ENCODE data around the gene USH1C. TPM values are rescaled to one million over a fixed set of nuclear protein-coding genes. Genes with fewer than 3 reads are reported as not detected.

The USH1C gene
- total RNA-seq, 2 experiments from 2014 or later, result not detected

GRCh38 chr11:17553249-17553546, 9.0 kb upstream of the USH1C start:
- no peak for DNase-seq
- intact Hi-C loops (cut with DNase I, micrococcal nuclease), result no loop called here
- Mint-ChIP-seq H3K27ac (no peak overlapping the region), H3K4me1 (peaks cover 3% of the 10 kb centered on the region), H3K9me3 (ENCODE audit: low read depth) (no peaks in the 10 kb centered on the region), H3K27me3 (peaks cover 6% of the 10 kb centered on the region), H3K36me3 (ENCODE audit: low read depth) (no peaks in the 10 kb centered on the region), H3K4me3 (no peak overlapping the region)
- CTCF ChIA-PET, result interaction anchor here (0.5 to 1.4 kb wide), 2 partner anchors 25 to 1139 kb away, joined by 3 read pairs; no protein-coding TSS in a partner anchor
- POLR2A ChIA-PET, result no interaction called here
- ATAC-seq, result no peak

- ATAC-seq (no peak), DNase-seq (no peak)
- Mint-ChIP-seq H3K4me1 (peaks cover 3% of the 10 kb centered on the region), H3K36me3 (ENCODE audit: low read depth) (no peaks in the 10 kb centered on the region), H3K4me3 (no peak overlapping the region), H3K27ac (no peak overlapping the region), H3K9me3 (ENCODE audit: low read depth) (no peaks in the 10 kb centered on the region), H3K27me3 (peaks cover 7% of the 10 kb centered on the region)
- ChIA-PET CTCF (interaction anchor here (0.5 to 1.4 kb wide), 2 partner anchors 25 to 1139 kb away, joined by 3 read pairs; no protein-coding TSS in a partner anchor), POLR2A (no interaction called here)
- intact Hi-C loops (cut with DNase I, micrococcal nuclease), result no loop called here
Observed at GRCh38 chr11:17552392-17553248, 8.4 kb upstream of the USH1C start.

GRCh38 chr11:17552041-17552355, 7.8 kb upstream of the USH1C start:
- ChIA-PET POLR2A (no interaction called here), CTCF (interaction anchor here (1.2 kb wide), 1 partner anchor 31 kb away, joined by 3 read pairs; no protein-coding TSS in a partner anchor)
- H3K27ac Mint-ChIP-seq, result no peak overlapping the region
- H3K9me3 Mint-ChIP-seq (ENCODE audit: low read depth), result no peaks in the 10 kb centered on the region
- H3K27me3 Mint-ChIP-seq, result peaks cover 11% of the 10 kb centered on the region
- peaks cover 3% of the 10 kb centered on the region for H3K4me1 Mint-ChIP-seq
- no peak for ATAC-seq
- intact Hi-C loops (cut with DNase I, micrococcal nuclease), result no loop called here
- no peak overlapping the region for H3K4me3 Mint-ChIP-seq
- H3K36me3 Mint-ChIP-seq (ENCODE audit: low read depth), result no peaks in the 10 kb centered on the region
- DNase-seq, result no peak

- H3K9me3 Mint-ChIP-seq (ENCODE audit: low read depth), result no peaks in the 10 kb centered on the region
- no peak overlapping the region for H3K4me3 Mint-ChIP-seq
- no peak for DNase-seq
- intact Hi-C loops (cut with DNase I, micrococcal nuclease), result no loop called here
- H3K36me3 Mint-ChIP-seq (ENCODE audit: low read depth), result no peaks in the 10 kb centered on the region
- H3K4me1 Mint-ChIP-seq, result peaks cover 3% of the 10 kb centered on the region
- H3K27ac Mint-ChIP-seq, result no peak overlapping the region
- ATAC-seq, result no peak
- H3K27me3 Mint-ChIP-seq, result peaks cover 12% of the 10 kb centered on the region
- POLR2A ChIA-PET, result no interaction called here
- CTCF ChIA-PET, result interaction anchor here (0.6 to 1.2 kb wide), 2 partner anchors 31 to 38 kb away, joined by 3 read pairs; no protein-coding TSS in a partner anchor
Observed at GRCh38 chr11:17551347-17552040, 7.3 kb upstream of the USH1C start.

GRCh38 chr11:17550450-17551346, 6.5 kb upstream of the USH1C start:
- ATAC-seq (peak; percentile 63), DNase-seq (no peak)
- H3K4me1 Mint-ChIP-seq, result peaks cover 3% of the 10 kb centered on the region
- ChIA-PET CTCF (interaction anchor here (0.6 to 1.2 kb wide), 2 partner anchors 30 to 37 kb away, joined by 3 read pairs; no protein-coding TSS in a partner anchor), POLR2A (no interaction called here)
- H3K9me3 Mint-ChIP-seq (ENCODE audit: low read depth), result no peaks in the 10 kb centered on the region
- intact Hi-C loops (cut with DNase I, micrococcal nuclease), result no loop called here
- H3K27ac Mint-ChIP-seq, result no peak overlapping the region
- peaks cover 18% of the 10 kb centered on the region for H3K27me3 Mint-ChIP-seq
- no peaks in the 10 kb centered on the region for H3K36me3 Mint-ChIP-seq (ENCODE audit: low read depth)
- no peak overlapping the region for H3K4me3 Mint-ChIP-seq

DNA sequence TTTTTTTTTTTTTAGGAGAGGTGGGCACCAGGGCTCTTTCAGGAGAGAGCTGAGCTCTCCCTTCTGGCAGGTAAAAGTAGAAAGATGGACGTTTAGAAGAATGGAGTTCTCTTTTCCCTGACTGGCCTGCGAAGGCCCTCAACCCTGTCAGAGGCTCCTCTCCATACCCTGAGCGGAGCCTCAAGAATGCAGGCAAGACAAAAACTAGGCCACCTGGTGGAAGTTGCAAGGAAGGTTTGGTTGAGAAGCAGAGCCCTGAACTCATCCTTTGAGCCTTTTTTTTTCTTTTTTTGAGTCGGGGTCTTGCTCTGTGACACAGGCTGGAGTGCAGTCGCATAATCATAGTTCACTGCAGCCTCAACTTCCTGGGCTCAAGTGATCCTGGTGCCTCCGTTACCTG, 4.2 kb upstream of the USH1C start:
- CTCF ChIA-PET, result interaction anchor here (0.6 to 1.5 kb wide), 6 partner anchors 10 to 481 kb away, joined by 3 read pairs; no protein-coding TSS in a partner anchor
- Mint-ChIP-seq H3K9me3 (ENCODE audit: low read depth) (no peaks in the 10 kb centered on the region), H3K36me3 (ENCODE audit: low read depth) (no peaks in the 10 kb centered on the region), H3K27me3 (peaks cover 30% of the 10 kb centered on the region), H3K27ac (no peak overlapping the region), H3K4me3 (no peak overlapping the region), H3K4me1 (peaks cover 5% of the 10 kb centered on the region)
- DNase-seq (no peak), ATAC-seq (no peak)
- intact Hi-C loops (cut with DNase I, micrococcal nuclease), result no loop called here
- POLR2A ChIA-PET, result no interaction called here

DNA sequence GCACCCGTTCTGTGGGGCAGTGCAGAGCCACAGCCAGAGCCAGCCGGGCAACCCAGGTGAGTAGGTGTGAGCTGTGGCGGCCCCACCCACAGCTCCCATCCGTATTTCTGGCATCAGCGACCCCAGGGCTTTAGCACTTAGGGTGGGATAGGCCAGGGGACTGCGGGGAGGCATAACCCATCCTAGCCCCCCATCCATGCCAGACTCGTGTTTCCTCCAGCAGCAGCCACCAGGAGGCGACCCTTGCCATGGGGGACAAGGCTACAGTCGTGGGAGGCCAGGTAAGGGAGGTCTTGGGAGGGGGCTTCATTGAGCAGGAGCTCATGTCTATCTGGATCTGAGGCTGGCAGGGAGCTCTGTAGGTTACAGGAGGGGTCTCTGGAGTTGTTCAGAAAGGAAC, 3.7 kb upstream of the USH1C start:
- ChIA-PET CTCF (interaction anchor here (0.6 to 1.5 kb wide), 4 partner anchors 10 to 480 kb away, joined by 3 read pairs; no protein-coding TSS in a partner anchor), POLR2A (no interaction called here)
- DNase-seq (no peak), ATAC-seq (no peak)
- Mint-ChIP-seq H3K4me3 (no peak overlapping the region), H3K27ac (no peak overlapping the region), H3K4me1 (peaks cover 5% of the 10 kb centered on the region), H3K9me3 (ENCODE audit: low read depth) (no peaks in the 10 kb centered on the region), H3K36me3 (ENCODE audit: low read depth) (no peaks in the 10 kb centered on the region), H3K27me3 (peaks cover 30% of the 10 kb centered on the region)
- intact Hi-C loops (cut with DNase I, micrococcal nuclease), result no loop called here

GRCh38 chr11:17547051-17547577, 2.9 kb upstream of the USH1C start, which contains the start of gene OTOG:
OTOG (plus strand) TSS chr11:17547259; CDS start chr11:17547373, 114 bp downstream.
- DNase-seq, result no peak
- no peaks in the 10 kb centered on the region for H3K36me3 Mint-ChIP-seq (ENCODE audit: low read depth)
- CTCF ChIA-PET, result no interaction called here
- no peak within 1 kb of the TSS for H3K27ac Mint-ChIP-seq
- H3K27me3 Mint-ChIP-seq, result peaks cover 36% of the 10 kb centered on the region
- peaks cover 5% of the 10 kb centered on the region for H3K4me1 Mint-ChIP-seq
- H3K4me3 Mint-ChIP-seq, result no peak within 1 kb of the TSS
- POLR2A ChIA-PET, result no interaction called here
- peak; percentile 37 for ATAC-seq
- H3K9me3 Mint-ChIP-seq (ENCODE audit: low read depth), result no peaks in the 10 kb centered on the region
- intact Hi-C loops (cut with DNase I, micrococcal nuclease), result no loop called here

DNA sequence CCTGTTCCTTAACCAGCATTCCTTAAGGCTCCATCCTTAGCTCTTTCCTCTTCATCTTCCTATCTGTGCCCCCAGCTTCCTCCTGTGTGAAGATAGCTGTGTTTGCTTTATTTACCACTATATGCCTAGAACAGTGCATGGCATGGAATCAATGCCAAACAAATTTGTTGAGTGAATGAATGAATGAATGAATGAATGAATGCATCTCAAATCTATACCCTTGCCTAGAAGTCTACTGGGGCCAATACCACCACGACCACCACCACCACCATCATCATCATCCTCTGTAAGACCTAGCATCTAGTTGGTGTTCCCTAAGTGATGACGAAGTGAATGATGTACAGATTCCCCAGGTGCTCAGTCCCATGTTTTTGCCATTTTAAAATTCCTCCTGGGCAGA, 2.0 kb upstream of the USH1C start:
- no peak overlapping the region for H3K27ac Mint-ChIP-seq
- CTCF ChIA-PET, result no interaction called here
- no peaks in the 10 kb centered on the region for H3K9me3 Mint-ChIP-seq (ENCODE audit: low read depth)
- H3K4me1 Mint-ChIP-seq, result peaks cover 5% of the 10 kb centered on the region
- POLR2A ChIA-PET, result no interaction called here
- intact Hi-C loops (cut with DNase I, micrococcal nuclease), result no loop called here
- H3K4me3 Mint-ChIP-seq, result no peak overlapping the region
- ATAC-seq, result no peak
- DNase-seq, result no peak
- no peaks in the 10 kb centered on the region for H3K36me3 Mint-ChIP-seq (ENCODE audit: low read depth)
- peaks cover 36% of the 10 kb centered on the region for H3K27me3 Mint-ChIP-seq

DNA sequence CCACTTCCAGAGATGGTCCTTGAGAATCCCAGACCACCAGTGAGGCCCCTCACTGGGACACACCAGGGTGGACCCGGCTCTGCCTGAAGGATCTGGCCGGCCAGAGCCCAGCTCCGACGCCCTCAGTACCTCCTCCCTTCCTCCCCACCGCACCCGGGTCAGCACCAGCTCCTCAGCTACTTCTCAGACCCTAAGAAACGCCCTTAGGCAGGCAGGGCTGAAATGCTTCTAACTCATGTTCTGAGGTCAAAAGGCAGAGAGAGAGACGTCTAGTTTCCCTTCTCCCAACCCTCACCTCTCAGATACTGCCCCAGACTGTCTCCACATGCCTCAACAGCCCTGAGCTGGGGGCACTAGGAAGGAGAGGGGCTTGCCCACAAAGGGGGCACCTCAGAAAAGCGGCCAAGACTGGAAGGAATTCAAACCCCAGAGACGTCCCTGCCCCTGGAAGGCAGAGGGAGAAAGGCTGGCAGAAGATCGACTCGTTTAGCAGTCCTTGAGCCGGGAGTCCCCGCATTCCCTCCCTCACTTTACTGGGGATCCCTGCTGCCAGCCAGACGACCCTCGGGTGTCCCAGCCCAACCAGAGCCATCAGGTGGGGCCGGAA, 539 bp downstream of the USH1C start:
- H3K27ac Mint-ChIP-seq, result no peak overlapping the region
- intact Hi-C loops (cut with DNase I, micrococcal nuclease), result no loop called here

DNA sequence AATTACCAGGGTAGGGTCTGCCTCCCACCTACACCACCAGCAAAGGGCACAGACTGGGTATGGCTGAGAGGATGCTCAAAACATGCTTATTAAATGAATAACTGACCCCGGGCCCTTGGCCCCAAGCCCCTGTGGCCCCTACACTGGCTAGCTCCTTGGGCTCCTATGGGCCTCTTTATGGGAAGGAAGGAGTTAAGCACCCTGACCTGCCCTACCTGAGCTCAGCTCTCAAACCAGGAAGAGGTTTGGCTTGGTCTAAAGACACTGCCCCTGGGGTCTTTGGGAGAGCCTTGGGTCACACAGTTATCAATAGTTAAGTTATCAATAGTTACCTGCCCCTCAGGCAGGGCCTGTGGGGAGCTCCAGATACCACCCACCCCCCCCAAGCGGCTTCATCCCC, 1.2 kb downstream of the USH1C start:
- Mint-ChIP-seq H3K9me3 (ENCODE audit: low read depth) (no peaks in the 10 kb centered on the region), H3K4me3 (no peak overlapping the region), H3K4me1 (peaks cover 3% of the 10 kb centered on the region), H3K27me3 (peaks cover 32% of the 10 kb centered on the region), H3K27ac (no peak overlapping the region), H3K36me3 (ENCODE audit: low read depth) (no peaks in the 10 kb centered on the region)
- ATAC-seq (no peak), DNase-seq (no peak)
- intact Hi-C loops (cut with DNase I, micrococcal nuclease), result no loop called here
- ChIA-PET POLR2A (no interaction called here), CTCF (interaction anchor here (0.7 kb wide), 1 partner anchor 96 kb away, joined by 3 read pairs; no protein-coding TSS in a partner anchor)

More for the DNA sequence above, 539 bp downstream of the USH1C start:
- DNase-seq, result no peak
- ChIA-PET CTCF (interaction anchor here (0.7 to 1.1 kb wide), 2 partner anchors 15 to 95 kb away, joined by 3 read pairs; no protein-coding TSS in a partner anchor), POLR2A (interaction anchor here (0.7 kb wide), 1 partner anchor 1812 kb away, joined by 3 read pairs; no protein-coding TSS in a partner anchor)
- H3K4me3 Mint-ChIP-seq, result no peak overlapping the region
- no peaks in the 10 kb centered on the region for H3K36me3 Mint-ChIP-seq (ENCODE audit: low read depth)
- peaks cover 3% of the 10 kb centered on the region for H3K4me1 Mint-ChIP-seq
- H3K27me3 Mint-ChIP-seq, result peaks cover 32% of the 10 kb centered on the region
- ATAC-seq, result no peak
- no peaks in the 10 kb centered on the region for H3K9me3 Mint-ChIP-seq (ENCODE audit: low read depth)

All from activated CD4-positive, alpha-beta T cell treated with anti-CD3 and anti-CD28 coated beads for 36 hours (primary cell).